Stimulated activated CD4-positive, alpha-beta T cell treated with anti-CD3 and anti-CD28 coated beads, Interleukin-1b, Interleukin-23, amount 100 ng/mL, for 4 hours (primary cell): ENCODE results near the gene C5orf24.
"Not testable (repeated sequence)": the region's sequence is repeated elsewhere in the genome, so short reads cannot be mapped to it uniquely, and the experiment has no call there.

Source experiments
- DNase-seq, 2 donors: peaks; one replicate each; pipeline ENCODE4 v3.0.0-alpha.2; 2020; ENCODE audit warnings: low read depth in 2 of 2

Gene C5orf24

GRCh38 chr5:134857401-134857800 lies 11.6 kb downstream of the C5orf24 start:
- DNase-seq = no peak

- no peak for DNase-seq
These were observed 18.9 kb downstream of the C5orf24 start for GRCh38 chr5:134864707-134865106.

- DNase-seq = no peak
These were observed 27.7 kb downstream of the C5orf24 start for GRCh38 chr5:134873494-134873893.

GRCh38 chr5:134873987-134874830 lies 28.4 kb downstream of the C5orf24 start, which contains the start of gene TXNDC15:
TSS of gene TXNDC15 (plus strand) at chr5:134874371. CDS start at chr5:134874428, 57 bp downstream.
- peak; percentile 62 to 73 for DNase-seq

GRCh38 chr5:134874831-134875655 lies 29.3 kb downstream of the C5orf24 start:
- peak; percentile 5 to 28 for DNase-seq

- DNase-seq = no peak
These were observed 31.4 kb downstream of the C5orf24 start for GRCh38 chr5:134877159-134877558.

GRCh38 chr5:134878403-134878802 lies 32.6 kb downstream of the C5orf24 start:
- DNase-seq = no peak

- DNase-seq = no peak
These were observed 33.7 kb downstream of the C5orf24 start for GRCh38 chr5:134879456-134879855.

- not testable (repeated sequence) for DNase-seq
These were observed 35.2 kb downstream of the C5orf24 start for GRCh38 chr5:134880937-134881336.

GRCh38 chr5:134881711-134882110 lies 35.9 kb downstream of the C5orf24 start:
- DNase-seq = not testable (repeated sequence)

- DNase-seq = no peak
These were observed 41.9 kb downstream of the C5orf24 start for GRCh38 chr5:134887593-134888159.

- DNase-seq = no peak
These were observed 43.6 kb downstream of the C5orf24 start for GRCh38 chr5:134889335-134889734.

- no peak for DNase-seq
These were observed 45.7 kb downstream of the C5orf24 start for GRCh38 chr5:134891473-134891872.

GRCh38 chr5:134892282-134892681 lies 46.5 kb downstream of the C5orf24 start:
- DNase-seq = no peak

GRCh38 chr5:134892926-134893325 lies 47.2 kb downstream of the C5orf24 start:
- DNase-seq = no peak

- DNase-seq = no peak
These were observed 48.2 kb downstream of the C5orf24 start for GRCh38 chr5:134893748-134894505.

- DNase-seq = no peak
These were observed 56.5 kb downstream of the C5orf24 start for GRCh38 chr5:134902071-134902801.

GRCh38 chr5:134904610-134905245 lies 59.0 kb downstream of the C5orf24 start, which contains the start of gene PCBD2:
TSS of gene PCBD2 (plus strand) at chr5:134905131. CDS start at chr5:134905140, 9 bp downstream.
- peak; percentile 86 to 87 for DNase-seq

GRCh38 chr5:134905246-134905996 lies 59.7 kb downstream of the C5orf24 start:
- DNase-seq = peak; percentile 43 to 52
